KBM-7 (cell line): Measurements from ENCODE around the gene DPM1.

Experiments used
- DNase-seq: peaks from one replicate; pipeline ENCODE4 v3.0.0-alpha.2; 2015
- in situ Hi-C: fragments of 300-500 bp; cut with MboI; formaldehyde crosslinking; loops from 2 replicates; pipeline ENCODE4 v1.14.3; 2020; ENCODE audit warnings: low sequenced_read_pairs, low pct_unique_long_range_greater_than_20kb, mixed read lengths

Gene DPM1

GRCh38 chr20:50957798-50958614 lies at the start of gene DPM1:
Gene DPM1 (minus strand): TSS chr20:50958532. CDS start chr20:50958523, 9 bp downstream.
- in situ Hi-C loops, result no loop called here
- DNase-seq, result peak; percentile 93

- DNase-seq, result no peak
- in situ Hi-C loops, result no loop called here
Measured at GRCh38 chr20:51005214-51005613, 46.9 kb upstream of the DPM1 start.

GRCh38 chr20:51004781-51005180 lies 46.4 kb upstream of the DPM1 start:
- no peak for DNase-seq
- in situ Hi-C loops, result no loop called here

- in situ Hi-C loops, result no loop called here
- DNase-seq, result no peak
Measured at GRCh38 chr20:51004305-51004727, 46.0 kb upstream of the DPM1 start.

GRCh38 chr20:51003753-51004152 lies 45.4 kb upstream of the DPM1 start:
- in situ Hi-C loops, result no loop called here
- DNase-seq, result no peak

- no peak for DNase-seq
- in situ Hi-C loops, result no loop called here
Measured at GRCh38 chr20:51002633-51003032, 44.3 kb upstream of the DPM1 start.

GRCh38 chr20:51001430-51002265 lies 43.3 kb upstream of the DPM1 start:
- in situ Hi-C loops, result no loop called here
- no peak for DNase-seq

GRCh38 chr20:50999355-50999754 lies 41.0 kb upstream of the DPM1 start:
- in situ Hi-C loops, result loop anchor here (25.0 kb wide), 1 partner anchor 313 kb away; no protein-coding TSS in a partner anchor

GRCh38 chr20:50996901-50997865 lies 38.9 kb upstream of the DPM1 start:
- DNase-seq, result no peak
- in situ Hi-C loops, result loop anchor here (25.0 kb wide), 1 partner anchor 315 kb away; no protein-coding TSS in a partner anchor

More at GRCh38 chr20:50999355-50999754, 41.0 kb upstream of the DPM1 start:
- DNase-seq, result no peak

GRCh38 chr20:50995506-50995905 lies 37.2 kb upstream of the DPM1 start:
- DNase-seq, result no peak
- in situ Hi-C loops, result loop anchor here (25.0 kb wide), 1 partner anchor 317 kb away; no protein-coding TSS in a partner anchor

- in situ Hi-C loops, result loop anchor here (25.0 kb wide), 1 partner anchor 318 kb away; no protein-coding TSS in a partner anchor
- no peak for DNase-seq
Measured at GRCh38 chr20:50993876-50994275, 35.5 kb upstream of the DPM1 start.

- in situ Hi-C loops, result loop anchor here (25.0 kb wide), 1 partner anchor 319 kb away; no protein-coding TSS in a partner anchor
- DNase-seq, result peak; percentile 90
Measured at GRCh38 chr20:50992733-50993457, 34.6 kb upstream of the DPM1 start.

GRCh38 chr20:50992336-50992732 lies 34.0 kb upstream of the DPM1 start:
- in situ Hi-C loops, result loop anchor here (25.0 kb wide), 1 partner anchor 320 kb away; no protein-coding TSS in a partner anchor
- no peak for DNase-seq

- in situ Hi-C loops, result loop anchor here (25.0 kb wide), 1 partner anchor 321 kb away; no protein-coding TSS in a partner anchor
- DNase-seq, result no peak
Measured at GRCh38 chr20:50991076-50991475, 32.7 kb upstream of the DPM1 start.

GRCh38 chr20:50987493-50988210 lies 29.3 kb upstream of the DPM1 start:
- DNase-seq, result peak; percentile 89
- in situ Hi-C loops, result loop anchor here (25.0 kb wide), 1 partner anchor 325 kb away; no protein-coding TSS in a partner anchor

- in situ Hi-C loops, result loop anchor here (25.0 kb wide), 1 partner anchor 329 kb away; no protein-coding TSS in a partner anchor
- no peak for DNase-seq
Measured at GRCh38 chr20:50983321-50983720, 25.0 kb upstream of the DPM1 start.

GRCh38 chr20:50982363-50982762 lies 24.0 kb upstream of the DPM1 start:
- no peak for DNase-seq
- in situ Hi-C loops, result loop anchor here (25.0 kb wide), 1 partner anchor 330 kb away; no protein-coding TSS in a partner anchor
